PFSK-1 (cell line): Measurements from ENCODE around the gene PDE6A.

Experiments
- FOXP2 ChIP-seq: optimal IDR thresholded peaks from 2 replicates; pipeline ENCODE3; 2011; ENCODE audit warnings: borderline replicate concordance, control low read depth, inconsistent platforms; ENCODE audit not compliant: insufficient read depth; ENCODE audit errors: extremely low read length, extremely low read depth
- POLR2AphosphoS5 ChIP-seq: IDR thresholded peaks from 2 replicates; pipeline ENCODE4 v1.6.1; 2012; ENCODE audit warnings: low read depth, mild to moderate bottlenecking, control low read depth, low read length, moderate library complexity
- SIN3A ChIP-seq: IDR thresholded peaks from 2 replicates; pipeline ENCODE4 v1.6.1; 2012; ENCODE audit warnings: mild to moderate bottlenecking, low read length, moderate library complexity, borderline replicate concordance; ENCODE audit not compliant: insufficient read depth
- TAF1 ChIP-seq: IDR thresholded peaks from 2 replicates; pipeline ENCODE4 v1.6.1; 2012; ENCODE audit warnings: low read length, control low read depth, borderline replicate concordance; ENCODE audit not compliant: insufficient read depth
- TF ChIP-seq, protein P1 (sequence below), 2 experiments: IDR thresholded peaks; 2 replicates each; pipeline versions ENCODE4 v1.6.1 to v1.8.0; 2011 to 2012; ENCODE audit warnings: low read depth in 2 of 2, low read length in 2 of 2, control low read depth in 1 of 2, inconsistent platforms in 1 of 2, mild to moderate bottlenecking in 1 of 2, moderate library complexity in 1 of 2; ENCODE audit not compliant: insufficient read depth in 1 of 2

DNA sequence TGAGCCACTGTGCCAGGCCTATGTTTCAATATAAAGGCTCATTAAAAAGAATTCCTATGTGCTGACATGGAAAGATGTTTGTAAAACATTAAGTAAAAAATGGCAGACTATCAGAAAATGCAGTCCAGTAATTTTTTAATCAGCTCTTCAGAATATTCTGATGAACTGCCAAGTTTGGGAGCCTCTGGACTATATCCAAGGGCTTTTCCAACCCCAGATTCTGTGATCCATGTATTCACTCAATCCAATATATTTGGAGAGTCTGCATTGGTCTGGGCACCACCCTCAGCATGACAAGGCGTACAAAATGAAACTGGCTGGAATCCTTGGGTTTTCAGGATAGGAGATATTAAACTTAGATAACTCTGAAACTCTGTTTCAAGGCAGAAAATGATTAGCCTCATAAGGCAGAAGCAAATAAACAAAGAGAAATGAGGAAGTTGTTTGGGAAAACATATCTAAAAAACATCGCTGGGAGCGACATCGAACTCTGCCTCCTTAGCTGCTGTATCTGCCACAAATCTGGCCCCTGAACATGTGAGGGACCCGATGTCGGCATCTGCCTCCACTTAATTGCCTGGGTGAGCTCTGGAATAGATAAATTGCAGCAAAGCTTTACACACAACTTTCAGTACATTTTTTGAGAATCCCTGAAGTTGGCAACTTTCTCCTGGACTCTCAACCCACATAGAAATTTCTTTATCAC, 14.4 kb downstream of the PDE6A start:
- TF ChIP-seq POLR2AphosphoS5 (no peak), TAF1 (no peak), SIN3A (no peak), FOXP2 (no peak)
- TF ChIP-seq, protein P1, sequence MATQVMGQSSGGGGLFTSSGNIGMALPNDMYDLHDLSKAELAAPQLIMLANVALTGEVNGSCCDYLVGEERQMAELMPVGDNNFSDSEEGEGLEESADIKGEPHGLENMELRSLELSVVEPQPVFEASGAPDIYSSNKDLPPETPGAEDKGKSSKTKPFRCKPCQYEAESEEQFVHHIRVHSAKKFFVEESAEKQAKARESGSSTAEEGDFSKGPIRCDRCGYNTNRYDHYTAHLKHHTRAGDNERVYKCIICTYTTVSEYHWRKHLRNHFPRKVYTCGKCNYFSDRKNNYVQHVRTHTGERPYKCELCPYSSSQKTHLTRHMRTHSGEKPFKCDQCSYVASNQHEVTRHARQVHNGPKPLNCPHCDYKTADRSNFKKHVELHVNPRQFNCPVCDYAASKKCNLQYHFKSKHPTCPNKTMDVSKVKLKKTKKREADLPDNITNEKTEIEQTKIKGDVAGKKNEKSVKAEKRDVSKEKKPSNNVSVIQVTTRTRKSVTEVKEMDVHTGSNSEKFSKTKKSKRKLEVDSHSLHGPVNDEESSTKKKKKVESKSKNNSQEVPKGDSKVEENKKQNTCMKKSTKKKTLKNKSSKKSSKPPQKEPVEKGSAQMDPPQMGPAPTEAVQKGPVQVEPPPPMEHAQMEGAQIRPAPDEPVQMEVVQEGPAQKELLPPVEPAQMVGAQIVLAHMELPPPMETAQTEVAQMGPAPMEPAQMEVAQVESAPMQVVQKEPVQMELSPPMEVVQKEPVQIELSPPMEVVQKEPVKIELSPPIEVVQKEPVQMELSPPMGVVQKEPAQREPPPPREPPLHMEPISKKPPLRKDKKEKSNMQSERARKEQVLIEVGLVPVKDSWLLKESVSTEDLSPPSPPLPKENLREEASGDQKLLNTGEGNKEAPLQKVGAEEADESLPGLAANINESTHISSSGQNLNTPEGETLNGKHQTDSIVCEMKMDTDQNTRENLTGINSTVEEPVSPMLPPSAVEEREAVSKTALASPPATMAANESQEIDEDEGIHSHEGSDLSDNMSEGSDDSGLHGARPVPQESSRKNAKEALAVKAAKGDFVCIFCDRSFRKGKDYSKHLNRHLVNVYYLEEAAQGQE (IDR thresholded peaks at IDR 0.05; ENCODE audit: insufficient read depth in 1 of 2, low read depth in 2 of 2, low read length in 2 of 2), result no peak
